Fibroblast of lung (primary cell): ENCODE results near the gene MAPK6. TPM values are rescaled to one million over a fixed set of nuclear protein-coding genes. Genes with fewer than 3 reads are reported as not detected.
"Not testable (repeated sequence)": the region's sequence is repeated elsewhere in the genome, so short reads cannot be mapped to it uniquely, and the experiment has no call there.

Source experiments
- DNase-seq, 2 donors: peaks; one replicate each; pipeline versions ENCODE4 v3.0.0 to v3.0.0-alpha.2; 2010; ENCODE audit warnings: low read depth in 2 of 2
- H2AFZ ChIP-seq: 2 replicates; pipeline ENCODE4 v1.5.1; 2012; ENCODE audit warnings: low read length, control low read depth, inconsistent platforms
- H3K27ac ChIP-seq: 2 replicates; pipeline ENCODE4 v1.5.1; 2011; ENCODE audit warnings: low read length, control low read depth; ENCODE audit not compliant: insufficient read depth
- H3K27me3 ChIP-seq: 2 replicates; pipeline ENCODE4 v1.5.1; 2011; ENCODE audit warnings: mild to moderate bottlenecking, low read length; ENCODE audit not compliant: control insufficient read depth, insufficient read depth
- H3K36me3 ChIP-seq: 2 replicates; pipeline ENCODE4 v1.5.1; 2011; ENCODE audit warnings: low read length; ENCODE audit not compliant: control insufficient read depth, insufficient read depth
- H3K4me1 ChIP-seq: 2 replicates; pipeline ENCODE4 v1.5.1; 2011; ENCODE audit warnings: low read length; ENCODE audit not compliant: control insufficient read depth, insufficient read depth; ENCODE audit errors: extremely low read depth
- H3K4me2 ChIP-seq: 2 replicates; pipeline ENCODE4 v1.5.1; 2011; ENCODE audit warnings: low read length, control low read depth; ENCODE audit not compliant: insufficient read depth; ENCODE audit errors: extremely low read depth
- H3K4me3 ChIP-seq, 4 experiments: fragments of 200-600 bp in 1 of 4; sonication (generic) in 1 of 4; replicated peaks in 1 of 4; 2 replicates each; pipeline ENCODE4 v1.5.1; 2011 to 2016; ENCODE audit warnings: low read length in 4 of 4, low read depth in 3 of 4, mild to moderate bottlenecking in 3 of 4, control low read depth in 2 of 4, inconsistent platforms in 1 of 4, mixed read lengths in 1 of 4; ENCODE audit not compliant: insufficient read depth in 1 of 4; ENCODE audit errors: control extremely low read depth in 1 of 4
- H3K79me2 ChIP-seq: 2 replicates; pipeline ENCODE4 v1.5.1; 2012; ENCODE audit warnings: mild to moderate bottlenecking, low read length, inconsistent platforms; ENCODE audit not compliant: control insufficient read depth, insufficient read depth
- H3K9ac ChIP-seq: 2 replicates; pipeline ENCODE4 v1.5.1; 2011; ENCODE audit warnings: mild to moderate bottlenecking, low read length, control low read depth; ENCODE audit not compliant: insufficient read depth
- H3K9me3 ChIP-seq: 2 replicates; pipeline ENCODE4 v1.5.1; 2012; ENCODE audit warnings: low read depth, low read length; ENCODE audit not compliant: control insufficient read depth, insufficient read depth
- H4K20me1 ChIP-seq: 2 replicates; pipeline ENCODE4 v1.5.1; 2011; ENCODE audit warnings: low read length; ENCODE audit not compliant: control insufficient read depth, insufficient read depth; ENCODE audit errors: extremely low read depth
- EZH2 ChIP-seq: IDR thresholded peaks from 2 replicates; pipeline ENCODE4 v1.5.1; 2012; ENCODE audit warnings: low read length, control low read depth, mild to moderate bottlenecking; ENCODE audit errors: missing control alignments
- polyA plus RNA-seq, 2 donors: library from polyadenylated mRNA; depleted of rRNA in 1 of 2; stranded (reverse) in 1 of 2; unstranded in 1 of 2; fragments of >200 nt; gene quantifications; 2 replicates each; pipeline ENCODE4 v1.2.1, GENCODE V29; 2011 to 2012; ENCODE audit warnings: missing spikeins in 1 of 2
- total RNA-seq: library from RNA; depleted of rRNA; stranded (reverse); fragments of >200 nt; gene quantifications from 2 replicates; pipeline ENCODE4 v1.2.1, GENCODE V29; 2014
- TF ChIP-seq, protein P1 (sequence below), 2 donors: IDR thresholded peaks in 1 of 2; conservative IDR thresholded peaks in 1 of 2; 1 replicate in 1 of 2; 2 replicates in 1 of 2; pipeline ENCODE4 v1.5.1; 2011 to 2012; ENCODE audit warnings: low read length in 2 of 2, control low read depth in 1 of 2, inconsistent platforms in 1 of 2, low read depth in 1 of 2, mild to moderate bottlenecking in 1 of 2

Gene MAPK6
- total and polyA plus RNA-seq, 2 donors (not counting 1 experiment from before 2014, with no cell fraction given): 45.5 to 62.1 TPM

DNA sequence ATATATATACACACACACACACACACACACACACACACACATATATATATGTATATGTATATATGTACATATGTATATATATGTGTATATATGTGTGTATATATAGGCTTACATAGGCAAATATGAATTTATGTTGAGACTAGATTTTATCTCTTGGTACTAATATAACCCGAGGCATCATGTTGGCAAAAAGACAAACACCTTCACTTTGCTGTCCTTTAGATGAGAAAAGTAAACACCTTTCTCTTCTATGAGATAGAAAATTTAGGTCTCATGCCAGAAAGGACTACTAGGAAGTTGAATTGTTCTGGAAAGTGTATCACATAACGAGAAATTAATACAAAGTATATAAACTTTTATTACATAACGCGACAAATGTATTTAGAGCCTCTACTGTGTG, 27.9 kb upstream of the MAPK6 start:
- no peak overlapping the region for H3K27ac ChIP-seq
- no peak overlapping the region for H3K4me2 ChIP-seq
- H3K4me1 ChIP-seq: peaks cover 4% of the 10 kb centered on the region
- DNase-seq: no peak
- no peak overlapping the region for H3K4me3 ChIP-seq
- H3K9me3 ChIP-seq: no peaks in the 10 kb centered on the region
- H3K36me3 ChIP-seq: no peaks in the 10 kb centered on the region
- no peak overlapping the region for H2AFZ ChIP-seq
- no peaks in the 10 kb centered on the region for H3K79me2 ChIP-seq
- H3K27me3 ChIP-seq: no peaks in the 10 kb centered on the region
- H3K9ac ChIP-seq: no peak overlapping the region
- TF ChIP-seq, protein P1, sequence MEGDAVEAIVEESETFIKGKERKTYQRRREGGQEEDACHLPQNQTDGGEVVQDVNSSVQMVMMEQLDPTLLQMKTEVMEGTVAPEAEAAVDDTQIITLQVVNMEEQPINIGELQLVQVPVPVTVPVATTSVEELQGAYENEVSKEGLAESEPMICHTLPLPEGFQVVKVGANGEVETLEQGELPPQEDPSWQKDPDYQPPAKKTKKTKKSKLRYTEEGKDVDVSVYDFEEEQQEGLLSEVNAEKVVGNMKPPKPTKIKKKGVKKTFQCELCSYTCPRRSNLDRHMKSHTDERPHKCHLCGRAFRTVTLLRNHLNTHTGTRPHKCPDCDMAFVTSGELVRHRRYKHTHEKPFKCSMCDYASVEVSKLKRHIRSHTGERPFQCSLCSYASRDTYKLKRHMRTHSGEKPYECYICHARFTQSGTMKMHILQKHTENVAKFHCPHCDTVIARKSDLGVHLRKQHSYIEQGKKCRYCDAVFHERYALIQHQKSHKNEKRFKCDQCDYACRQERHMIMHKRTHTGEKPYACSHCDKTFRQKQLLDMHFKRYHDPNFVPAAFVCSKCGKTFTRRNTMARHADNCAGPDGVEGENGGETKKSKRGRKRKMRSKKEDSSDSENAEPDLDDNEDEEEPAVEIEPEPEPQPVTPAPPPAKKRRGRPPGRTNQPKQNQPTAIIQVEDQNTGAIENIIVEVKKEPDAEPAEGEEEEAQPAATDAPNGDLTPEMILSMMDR (conservative IDR thresholded peaks at IDR 0.05 in 1 of 2, IDR thresholded peaks at IDR 0.05 in 1 of 2; ENCODE audit: low read depth in 1 of 2, low read length in 2 of 2): no peak
- TF ChIP-seq EZH2: no peak
- no peaks in the 10 kb centered on the region for H4K20me1 ChIP-seq

DNA sequence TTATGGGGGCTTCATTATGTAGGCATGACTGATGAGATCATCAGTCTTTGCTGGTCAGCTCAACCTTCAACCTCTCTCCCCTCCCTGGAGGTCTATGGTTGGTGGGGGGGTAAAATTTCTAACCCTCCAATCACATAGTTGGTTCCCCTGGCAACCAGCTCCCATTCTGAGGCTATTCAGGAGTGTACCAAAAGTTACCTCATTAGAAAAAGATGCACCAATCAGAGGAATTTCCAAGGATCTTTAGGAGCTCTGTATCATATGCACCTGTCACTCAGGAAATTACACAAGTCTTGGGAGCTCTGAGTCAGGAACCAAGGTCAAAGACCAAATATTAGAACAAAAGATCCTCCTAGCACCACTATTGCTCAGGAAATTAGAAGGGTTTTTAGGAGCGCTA, 26.1 kb upstream of the MAPK6 start:
- Histone ChIP-seq H3K79me2 (no peaks in the 10 kb centered on the region), H3K4me2 (no peak overlapping the region), H2AFZ (no peak overlapping the region), H3K9ac (no peak overlapping the region), H3K27ac (no peak overlapping the region), H3K36me3 (no peaks in the 10 kb centered on the region), H4K20me1 (no peaks in the 10 kb centered on the region), H3K4me1 (peaks cover 4% of the 10 kb centered on the region), H3K9me3 (no peaks in the 10 kb centered on the region), H3K4me3 (no peak overlapping the region), H3K27me3 (no peaks in the 10 kb centered on the region)
- TF ChIP-seq, protein P1 (conservative IDR thresholded peaks at IDR 0.05 in 1 of 2, IDR thresholded peaks at IDR 0.05 in 1 of 2; ENCODE audit: low read depth in 1 of 2, low read length in 2 of 2): no peak
- no peak for TF ChIP-seq EZH2
- DNase-seq: peak in 1 of 2 donors; percentile 9

DNA sequence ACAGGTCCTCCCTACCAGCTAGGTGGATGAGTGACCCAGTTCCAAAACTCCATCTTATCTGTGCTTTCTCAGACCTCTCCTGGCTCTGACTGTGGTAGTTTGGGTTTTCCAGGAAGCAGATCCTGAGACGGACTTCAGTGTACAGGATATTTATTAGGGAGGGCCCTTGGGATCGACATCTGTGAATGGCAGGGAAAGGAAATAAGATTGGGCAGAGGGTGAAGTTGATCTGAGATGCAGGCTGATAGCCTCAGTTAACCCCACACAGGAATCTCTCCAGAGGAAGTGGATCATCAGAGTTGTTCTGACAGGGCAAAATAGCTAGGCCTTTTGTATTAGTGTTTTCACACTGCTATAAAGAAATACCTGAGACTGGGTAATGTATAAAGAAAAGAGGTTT, 16.7 kb upstream of the MAPK6 start:
- Histone ChIP-seq H4K20me1 (no peaks in the 10 kb centered on the region), H3K9me3 (no peaks in the 10 kb centered on the region), H3K4me2 (no peak overlapping the region), H3K27me3 (peaks cover 3% of the 10 kb centered on the region), H3K27ac (no peak overlapping the region), H3K4me3 (no peak overlapping the region), H3K4me1 (no peaks in the 10 kb centered on the region), H3K9ac (no peak overlapping the region), H2AFZ (no peak overlapping the region), H3K36me3 (no peaks in the 10 kb centered on the region), H3K79me2 (no peaks in the 10 kb centered on the region)
- DNase-seq: no peak
- TF ChIP-seq, protein P1 (conservative IDR thresholded peaks at IDR 0.05 in 1 of 2, IDR thresholded peaks at IDR 0.05 in 1 of 2; ENCODE audit: low read depth in 1 of 2, low read length in 2 of 2): no peak
- TF ChIP-seq EZH2: no peak

DNA sequence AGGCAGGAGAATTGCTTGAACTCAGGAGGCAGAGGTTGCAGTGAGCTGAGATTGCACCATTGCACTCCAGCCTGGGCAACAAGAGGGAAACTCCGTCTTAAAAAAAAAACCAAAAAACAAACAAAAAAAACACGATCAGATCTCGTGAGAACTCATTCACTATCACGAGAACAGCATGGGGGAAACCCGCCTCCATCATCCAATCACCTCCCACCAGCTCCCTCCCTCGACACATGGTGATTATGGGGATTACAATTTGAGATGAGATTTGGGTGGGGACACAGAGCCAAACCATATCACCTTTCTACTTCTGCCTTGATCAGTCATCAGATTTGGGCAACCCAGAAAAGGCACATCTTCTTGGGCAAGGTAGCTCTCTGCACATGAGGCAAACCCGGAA, 15.9 kb upstream of the MAPK6 start:
- H3K9ac ChIP-seq, H3K4me1 ChIP-seq, H3K9me3 ChIP-seq, H2AFZ ChIP-seq, H3K27me3 ChIP-seq, H3K4me2 ChIP-seq, DNase-seq, H4K20me1 ChIP-seq, H3K36me3 ChIP-seq, H3K4me3 ChIP-seq, H3K79me2 ChIP-seq, H3K27ac ChIP-seq: not testable (repeated sequence)
